Stimulated activated CD8-positive, alpha-beta memory T cell treated with anti-CD3 and anti-CD28 coated beads, Interleukin-7, amount 100 ng/mL, for 48 hours (primary cell): Measurements from ENCODE around the gene IFT81.
"Not testable (repeated sequence)": the region's sequence is repeated elsewhere in the genome, so short reads cannot be mapped to it uniquely, and the experiment has no call there.

ENCODE experiments used
- DNase-seq, 2 donors: peaks; one replicate each; pipeline ENCODE4 v3.0.0-alpha.2; 2020; ENCODE audit warnings: low read depth in 1 of 2; ENCODE audit errors: extremely low read depth in 1 of 2

IFT81 gene

DNA sequence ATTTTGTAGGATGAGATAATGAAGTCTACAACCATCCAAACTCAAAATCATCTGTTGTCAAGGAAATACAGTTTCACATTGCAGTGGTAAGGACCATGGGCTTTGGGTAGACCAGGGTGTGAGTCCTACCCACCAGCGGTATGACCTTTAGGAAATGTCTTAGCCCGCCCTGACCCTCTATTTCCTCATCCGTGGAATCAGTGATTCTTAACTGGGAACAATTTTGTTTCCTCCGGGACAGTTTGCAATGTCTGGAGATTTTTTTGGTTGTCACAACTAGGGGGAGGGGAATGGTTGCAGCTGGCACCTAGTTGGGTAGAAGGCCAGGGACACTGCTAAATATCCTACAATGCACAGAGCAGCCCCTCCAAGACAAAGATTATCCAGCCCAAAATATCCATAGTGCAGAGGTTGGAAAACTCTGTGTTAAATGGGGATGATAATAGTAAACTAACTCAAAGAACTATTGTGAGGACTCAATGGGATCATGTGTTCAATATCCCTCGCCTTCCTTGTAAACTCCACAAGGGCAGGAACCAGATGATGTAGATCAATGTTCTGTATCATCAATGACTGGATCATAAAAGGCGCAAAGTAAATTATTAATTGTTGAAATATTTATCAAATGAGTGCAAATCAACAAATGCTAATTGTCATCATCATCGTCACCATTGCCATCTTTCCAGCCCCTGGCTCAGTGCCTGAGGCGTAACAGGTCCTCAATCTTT is 15.7 kb upstream of the IFT81 start:
- DNase-seq, result no peak

DNA sequence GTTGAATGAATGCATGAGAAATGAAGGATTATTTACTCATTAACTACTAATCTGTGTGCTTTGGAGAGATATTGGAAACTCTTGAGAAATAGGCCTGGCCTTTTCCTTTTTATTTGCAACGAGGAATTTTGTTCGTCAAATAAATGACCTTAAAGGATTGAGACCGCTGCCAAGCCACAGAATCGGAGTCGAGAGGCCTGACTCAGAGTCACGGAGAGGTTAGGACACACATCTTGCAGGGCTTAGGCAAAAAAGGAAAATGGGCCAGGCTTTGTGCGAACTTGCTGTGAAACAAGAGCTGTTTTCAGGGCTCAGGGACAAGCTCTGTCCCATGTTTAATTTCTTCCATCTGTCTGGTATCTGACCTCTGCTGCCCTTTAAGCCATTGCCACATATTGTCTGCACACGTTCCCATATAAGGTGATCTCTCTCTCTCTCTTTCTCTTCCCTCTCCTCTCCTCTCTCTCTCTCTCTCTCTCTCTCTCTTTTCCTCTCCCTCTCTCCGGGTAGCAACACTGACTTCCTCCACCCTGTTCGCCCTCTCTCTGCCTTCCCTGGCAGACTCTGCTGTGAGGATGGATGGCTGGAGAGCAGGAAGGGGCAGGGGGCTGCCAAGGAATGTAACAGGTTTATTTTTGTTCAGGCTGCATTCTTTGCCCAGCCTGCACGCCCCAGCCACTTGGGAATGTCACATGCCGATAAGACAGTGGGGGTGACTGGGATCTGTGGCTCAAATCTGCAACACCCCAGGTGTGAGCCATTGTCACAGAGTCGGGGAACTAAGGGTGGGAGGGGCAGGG is 14.9 kb upstream of the IFT81 start:
- no peak for DNase-seq

DNA sequence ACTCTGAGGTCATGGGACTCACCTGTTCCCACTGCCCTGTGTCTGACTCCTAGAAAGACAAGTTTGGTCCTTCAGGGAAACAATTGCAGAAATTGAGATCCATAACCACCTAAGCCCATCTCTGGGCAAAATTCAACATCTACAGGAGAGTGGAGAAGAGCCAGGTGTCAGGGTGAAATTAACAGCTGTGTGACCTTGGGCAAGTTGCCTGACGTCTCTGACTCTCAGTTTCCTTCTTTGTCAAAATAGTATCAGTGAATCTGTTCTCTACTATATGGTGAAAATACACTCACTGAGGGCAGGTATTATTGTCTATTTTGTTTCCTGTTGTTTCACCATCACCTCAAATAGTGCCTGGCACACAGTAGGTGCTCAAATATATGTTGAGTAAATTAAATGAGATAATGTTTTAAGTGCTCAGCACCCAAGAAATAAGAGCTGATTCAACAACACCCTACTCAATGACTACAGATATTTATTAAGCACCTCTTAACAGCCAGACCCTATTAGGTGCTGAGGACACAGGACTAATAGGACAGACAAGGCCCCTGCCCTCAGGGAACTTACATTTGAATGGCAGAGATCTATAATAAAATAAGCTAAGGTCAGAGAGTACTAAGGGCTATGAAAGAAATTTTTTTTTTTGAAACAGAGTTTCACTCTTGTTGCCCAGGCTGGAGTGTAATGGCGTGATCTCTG is 14.2 kb upstream of the IFT81 start:
- DNase-seq, result no peak

DNA sequence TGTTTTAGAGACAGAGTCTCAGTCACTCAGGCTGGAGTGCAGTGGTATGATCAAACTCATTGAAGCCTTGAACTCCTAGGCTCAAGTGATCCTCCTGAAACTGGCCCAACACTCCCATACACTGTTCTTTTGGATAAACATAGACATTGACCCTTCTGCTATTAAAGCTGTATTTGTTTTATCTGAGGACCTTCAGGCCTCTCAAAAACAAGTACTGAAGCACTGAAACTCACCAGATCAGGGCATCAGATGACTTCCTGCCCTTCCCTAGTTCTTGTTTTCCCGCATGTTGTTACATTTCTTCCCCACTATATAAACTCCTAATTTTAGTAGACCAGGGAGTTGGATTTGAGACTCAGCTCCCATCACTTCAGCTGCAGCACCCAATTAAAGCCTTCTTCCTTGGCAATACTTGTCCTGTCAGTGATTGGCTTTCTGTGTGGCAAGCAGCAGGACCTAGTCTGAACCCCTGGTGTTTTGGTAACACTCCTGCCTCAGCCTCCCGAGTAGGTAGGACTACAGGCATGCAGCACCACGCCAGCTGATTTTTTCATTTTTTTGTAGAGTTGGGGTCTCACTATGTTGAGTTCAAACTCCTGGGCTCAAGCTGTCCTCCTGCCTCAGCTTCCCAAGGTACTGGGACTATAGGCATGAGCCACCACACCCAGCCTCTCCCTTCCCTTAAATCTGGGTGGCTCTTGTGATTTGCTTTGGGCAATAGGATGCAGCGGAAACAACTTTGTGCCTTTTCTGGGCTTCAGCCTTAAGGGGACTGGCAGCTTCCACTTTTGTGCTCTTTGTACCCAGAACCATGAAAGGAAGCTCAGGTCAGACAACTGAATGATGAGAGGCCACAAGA is 12.5 kb upstream of the IFT81 start:
- DNase-seq, result no peak

DNA sequence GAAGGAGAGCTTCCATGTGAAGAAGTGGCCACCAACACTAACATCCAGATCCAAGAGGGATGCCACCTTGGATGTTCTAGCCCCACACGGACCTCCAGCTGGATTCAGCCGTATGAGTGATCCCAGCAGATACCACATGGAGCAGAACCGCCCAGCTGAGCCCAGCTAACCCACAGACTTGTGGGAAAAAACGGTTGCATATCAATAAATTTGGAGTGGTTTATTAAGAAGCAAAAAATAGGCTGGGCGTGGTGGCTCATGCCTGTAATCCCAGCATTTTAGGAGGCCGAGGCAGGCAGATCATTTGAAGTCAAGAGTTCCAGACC is 11.9 kb upstream of the IFT81 start:
- DNase-seq, result no peak

DNA sequence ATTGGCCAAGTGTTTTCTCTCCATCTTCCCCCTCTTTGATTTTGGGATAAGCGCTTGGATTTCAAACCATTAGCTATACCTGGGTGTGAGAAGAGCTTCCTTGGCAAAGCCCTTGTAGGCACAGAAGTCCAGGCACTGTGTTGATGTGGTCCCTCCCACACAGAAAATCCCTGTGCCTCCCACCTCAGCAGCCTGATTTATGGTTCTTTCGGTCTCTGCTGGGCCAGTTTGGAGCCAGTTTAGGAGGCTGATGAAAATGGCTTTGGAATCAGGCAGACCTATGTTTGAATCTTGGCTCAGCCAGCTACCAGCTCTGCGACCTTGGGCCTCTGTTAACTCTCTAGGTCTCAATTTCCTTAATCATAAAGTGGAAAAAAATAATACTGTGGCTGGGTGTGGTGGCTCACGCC is 9.6 kb upstream of the IFT81 start:
- no peak for DNase-seq

DNA sequence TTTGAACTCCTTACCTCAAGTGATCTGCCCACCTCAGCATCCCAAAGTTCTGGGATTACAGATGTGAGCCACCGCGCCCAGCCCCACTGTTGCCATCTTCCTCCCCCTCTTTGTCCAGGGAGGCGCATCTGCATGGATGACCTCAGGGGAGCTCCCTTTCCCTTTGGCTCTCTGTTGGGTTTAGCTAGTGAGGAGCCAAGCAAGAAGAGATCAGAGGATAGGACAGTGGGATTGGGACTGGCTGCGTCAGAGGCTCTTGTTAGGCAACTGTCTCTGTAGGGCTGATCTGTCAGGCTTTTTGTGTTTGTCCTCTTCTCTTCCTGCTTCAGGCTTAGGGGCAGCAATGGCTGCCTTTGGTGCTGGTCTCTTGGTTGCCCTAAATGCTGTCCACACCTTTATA is 8.5 kb upstream of the IFT81 start:
- no peak for DNase-seq

DNA sequence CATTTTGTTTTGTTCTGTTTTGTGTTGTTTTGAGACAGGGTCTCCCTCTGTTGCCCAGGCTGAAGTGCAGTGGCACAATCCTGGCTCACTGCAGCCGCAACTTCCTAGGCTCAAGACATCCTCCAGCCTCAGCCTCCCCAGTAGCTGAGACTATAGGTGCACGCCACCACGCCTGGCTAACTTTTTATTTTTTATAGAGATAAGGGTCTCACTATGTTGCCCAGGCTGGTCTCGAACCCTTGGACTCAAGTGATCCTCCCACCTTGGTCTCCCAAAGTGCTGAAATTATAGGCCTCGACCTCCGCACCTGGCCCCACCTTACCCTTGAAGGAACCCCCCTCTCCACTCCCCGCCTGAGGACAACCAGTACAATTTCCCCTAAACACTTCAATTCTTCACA is 7.5 kb upstream of the IFT81 start:
- no peak for DNase-seq

DNA sequence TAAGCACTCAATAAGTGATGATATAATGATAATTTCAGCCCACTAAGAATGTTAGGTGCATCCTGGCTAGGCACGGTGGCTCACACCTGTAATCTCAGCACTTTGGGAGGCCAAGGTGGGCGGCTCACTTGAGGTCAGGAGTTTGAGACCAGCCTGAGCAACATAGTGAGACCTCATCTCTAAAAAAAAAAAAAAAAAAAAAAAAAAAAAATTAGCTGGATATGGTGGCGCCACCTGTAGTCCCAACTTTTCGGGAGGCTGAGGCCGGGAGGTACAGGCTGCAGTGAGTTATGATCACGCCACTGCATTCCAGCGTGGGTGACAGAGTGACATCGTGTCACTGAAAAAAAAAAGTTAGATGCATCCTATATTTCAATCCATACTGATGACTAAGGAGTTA is 6.9 kb upstream of the IFT81 start:
- not testable (repeated sequence) for DNase-seq

DNA sequence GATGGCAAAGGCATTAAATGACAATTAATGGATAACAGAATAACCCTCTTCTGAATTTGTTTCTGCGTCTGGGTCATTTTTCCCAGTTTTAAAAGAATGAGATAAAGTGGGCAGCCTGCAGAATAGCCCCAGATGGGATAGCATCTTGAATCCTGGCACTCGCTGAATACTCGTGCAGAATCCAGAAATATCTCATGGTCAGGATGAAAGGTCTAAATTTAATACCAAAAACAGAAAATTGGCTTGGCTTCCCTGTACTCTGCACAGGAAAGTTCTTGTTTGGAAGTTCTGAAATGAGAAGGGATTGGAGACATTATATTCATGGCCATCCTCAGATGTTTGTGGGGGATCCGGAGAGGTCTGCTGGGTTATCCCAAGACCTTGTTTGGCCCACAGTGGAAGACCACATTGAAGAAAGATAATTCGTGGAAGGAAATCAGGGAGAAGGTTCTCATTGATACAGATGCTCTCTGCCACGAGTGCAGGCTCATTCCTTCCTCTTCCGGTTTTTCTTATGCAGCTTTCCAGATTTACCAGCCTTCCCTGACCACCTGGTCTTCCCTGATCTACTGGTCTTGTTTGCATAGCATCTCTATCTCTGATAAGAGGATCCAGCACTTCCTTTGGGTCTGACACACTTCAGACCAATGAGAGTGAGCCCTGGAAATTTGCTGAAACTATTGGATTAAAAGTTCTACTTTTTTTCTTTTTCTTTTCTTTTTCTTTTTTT is 6.0 kb upstream of the IFT81 start:
- DNase-seq, result no peak

DNA sequence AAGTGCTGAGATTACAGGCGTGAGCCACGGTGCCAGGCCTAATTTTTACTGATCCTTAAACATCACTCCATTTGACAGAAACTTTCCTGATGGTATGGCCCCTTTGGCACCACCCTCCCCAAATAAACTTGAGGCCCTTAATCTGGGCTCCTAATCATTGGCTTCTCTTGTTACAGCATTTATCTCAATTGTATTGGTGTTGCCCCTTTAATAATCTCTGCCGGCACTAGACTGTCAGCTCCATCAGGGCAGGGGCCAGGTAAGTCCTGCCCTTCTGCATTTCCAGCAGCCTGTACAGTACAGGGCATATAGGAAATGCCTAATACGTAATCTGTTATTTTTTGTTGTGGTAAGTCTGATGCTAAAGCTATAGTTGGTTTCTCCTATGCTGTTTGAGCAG is 1.2 kb upstream of the IFT81 start:
- no peak for DNase-seq

DNA sequence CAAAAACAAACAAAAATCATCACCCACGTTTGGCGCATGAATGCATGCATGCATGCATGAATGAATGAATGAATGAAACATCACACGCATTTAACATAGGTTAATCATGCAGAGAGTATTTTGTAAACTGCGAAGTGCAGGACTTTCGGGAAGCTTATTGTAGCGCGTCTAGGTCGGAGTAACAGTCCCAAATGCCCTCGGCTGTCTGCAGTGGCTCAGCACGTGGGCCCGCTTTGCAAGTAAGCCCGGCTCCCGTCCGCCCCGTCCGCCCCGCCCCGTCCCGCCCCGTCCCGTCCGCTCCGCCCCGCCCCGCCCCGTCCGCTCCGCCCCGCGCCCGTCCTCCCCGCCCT is 263 bp upstream of the IFT81 start:
- no peak for DNase-seq

DNA sequence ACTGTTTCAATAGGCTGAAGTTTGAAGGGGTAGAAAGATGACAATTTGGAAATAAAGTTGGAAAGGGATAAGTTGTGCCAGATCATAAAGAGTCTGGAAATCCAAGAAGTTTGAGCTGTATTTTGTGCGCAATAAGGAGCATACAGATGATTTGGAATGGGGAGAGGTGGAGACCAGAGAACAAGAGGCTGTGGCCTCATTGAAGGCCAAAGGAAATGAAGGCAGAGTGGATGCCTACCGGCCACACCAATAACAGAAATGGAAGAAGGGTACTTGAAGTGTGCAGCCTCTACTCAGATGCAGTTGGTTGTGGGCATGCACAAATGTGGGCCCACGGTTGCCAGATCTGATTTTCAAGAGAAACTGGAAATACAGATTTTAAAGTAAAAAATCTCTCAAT is 2.4 kb downstream of the IFT81 start:
- no peak for DNase-seq

DNA sequence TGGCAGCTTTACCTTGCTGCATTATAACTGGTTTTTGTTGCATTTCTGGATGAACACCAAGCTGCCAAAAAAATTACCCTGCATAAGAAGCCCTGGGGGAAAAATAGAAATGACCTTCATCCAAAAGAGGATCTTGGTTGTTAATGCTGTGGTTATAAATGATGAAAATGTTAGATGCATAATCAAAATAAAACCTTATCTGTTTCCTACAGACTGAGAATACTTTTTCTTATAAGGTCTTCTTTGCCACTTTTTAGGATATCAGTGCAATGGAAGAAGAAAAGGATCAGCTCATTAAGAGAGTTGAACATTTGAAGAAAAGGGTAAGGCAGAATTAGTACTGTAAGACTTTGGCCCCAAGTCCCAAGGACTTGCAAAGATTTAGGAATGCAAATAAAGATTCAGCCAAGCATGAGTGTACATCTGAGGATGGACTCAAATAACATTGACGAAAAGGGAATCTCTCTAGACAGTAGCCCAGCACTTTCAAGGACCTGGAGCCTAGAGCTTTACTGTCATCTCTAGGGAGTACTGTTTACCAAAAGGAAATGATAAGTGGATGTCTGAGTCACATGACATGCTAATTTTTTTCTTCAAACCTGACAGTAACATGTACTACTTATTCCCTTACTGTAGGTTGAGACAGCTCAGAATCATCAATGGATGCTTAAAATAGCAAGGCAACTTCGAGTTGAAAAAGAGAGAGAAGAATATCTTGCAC is 10.7 kb downstream of the IFT81 start:
- no peak for DNase-seq

DNA sequence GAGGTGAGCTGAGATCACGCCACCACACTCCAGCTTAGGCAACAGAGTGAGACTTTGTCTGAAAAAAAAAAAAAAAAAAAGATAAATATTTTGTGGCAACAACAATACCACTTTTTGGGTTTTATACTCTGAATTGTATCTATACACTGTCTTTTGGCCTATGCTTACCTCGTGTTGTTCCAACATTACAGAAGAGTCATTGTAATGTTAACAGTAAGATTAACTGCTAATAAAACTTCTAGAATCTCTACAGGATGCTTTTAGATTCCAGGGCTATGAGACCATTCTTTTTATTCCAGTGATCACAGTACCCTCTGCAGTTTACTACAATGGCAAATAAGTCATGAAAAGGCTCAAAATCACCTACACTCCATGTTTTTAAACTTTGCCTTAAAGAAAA is 11.6 kb downstream of the IFT81 start:
- DNase-seq, result no peak

DNA sequence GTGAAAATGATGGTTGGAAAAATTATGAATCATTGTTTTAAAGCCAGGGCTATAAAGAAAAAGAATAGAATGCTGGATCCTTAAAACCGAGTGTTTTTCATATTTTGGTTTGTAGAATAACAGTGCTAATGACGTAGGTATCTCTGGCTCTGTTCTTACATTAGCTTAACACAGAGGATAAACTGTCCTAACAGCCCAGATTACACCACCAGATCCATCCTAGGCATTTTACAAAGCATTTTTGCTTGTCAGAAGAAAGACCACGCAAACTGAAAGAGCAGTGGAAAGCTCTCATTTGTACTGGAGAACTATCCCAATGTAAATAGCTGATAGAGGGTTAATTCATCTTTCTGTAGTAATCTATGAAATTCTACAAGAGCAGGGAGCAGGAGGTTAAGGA is 13.6 kb downstream of the IFT81 start:
- no peak for DNase-seq

DNA sequence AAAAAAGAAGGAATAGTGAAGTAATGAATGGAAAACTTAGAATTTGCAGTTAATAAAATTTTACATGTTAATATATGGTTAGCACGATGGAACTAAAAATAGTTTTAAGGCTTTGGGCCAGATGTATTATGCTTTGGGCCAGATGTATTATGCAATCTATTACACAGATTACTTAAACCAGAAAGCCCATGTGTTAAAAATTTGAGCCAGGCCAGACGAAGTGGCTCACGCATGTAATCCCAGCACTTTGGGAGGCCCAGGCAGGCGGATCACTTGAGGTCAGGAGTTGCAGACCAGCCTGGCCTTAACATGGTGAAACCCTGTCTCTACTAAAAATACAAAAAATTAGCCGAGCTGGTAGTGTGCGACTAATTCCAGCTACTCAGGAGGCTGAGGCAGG is 17.2 kb downstream of the IFT81 start:
- DNase-seq, result no peak

DNA sequence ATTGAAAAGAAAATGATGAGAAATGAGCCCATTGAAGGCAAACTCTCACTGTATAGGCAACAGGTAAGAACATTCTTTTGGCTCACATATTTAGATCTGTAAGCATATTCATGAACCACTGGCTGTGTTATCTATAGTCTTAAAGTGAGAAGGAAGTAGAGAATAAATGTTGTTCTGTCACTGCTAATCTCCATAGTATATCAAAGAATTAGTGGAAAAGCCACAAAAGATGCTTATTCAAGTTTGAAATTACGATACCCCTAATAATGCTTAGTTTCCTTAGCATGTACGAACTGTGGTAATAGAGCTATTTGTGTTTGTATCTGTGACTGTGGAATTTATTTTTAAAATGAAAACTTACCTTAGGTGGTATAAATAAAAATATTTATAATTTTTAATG is 22.8 kb downstream of the IFT81 start:
- no peak for DNase-seq

DNA sequence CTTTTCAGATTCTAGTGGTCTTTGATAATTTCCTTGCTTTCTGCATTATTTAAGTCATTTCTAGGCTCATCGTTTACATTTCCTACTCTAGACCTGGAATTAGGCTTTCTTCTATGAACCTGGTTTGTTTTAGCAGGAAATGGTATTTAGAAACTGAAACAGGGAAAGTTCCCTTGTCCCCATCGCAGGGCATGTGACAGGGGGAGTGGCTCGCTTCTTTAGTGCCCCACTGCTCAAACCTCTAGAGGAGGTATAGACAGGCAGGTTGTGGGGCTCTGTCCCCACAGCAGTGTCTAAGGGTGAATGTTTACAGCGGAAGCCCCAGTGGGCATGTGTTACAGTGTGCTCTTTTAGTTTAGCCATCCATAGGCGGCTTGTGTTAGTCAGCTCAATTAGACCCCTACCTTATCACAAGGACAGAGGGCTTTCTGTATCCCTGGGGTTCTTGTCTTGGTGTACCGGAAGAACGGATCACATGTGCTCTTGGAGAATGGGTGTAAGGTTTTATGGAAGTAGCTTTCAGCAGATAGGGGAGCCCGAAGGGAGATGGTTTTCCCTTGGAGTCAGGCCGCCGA is 25.0 kb downstream of the IFT81 start:
- no peak for DNase-seq

DNA sequence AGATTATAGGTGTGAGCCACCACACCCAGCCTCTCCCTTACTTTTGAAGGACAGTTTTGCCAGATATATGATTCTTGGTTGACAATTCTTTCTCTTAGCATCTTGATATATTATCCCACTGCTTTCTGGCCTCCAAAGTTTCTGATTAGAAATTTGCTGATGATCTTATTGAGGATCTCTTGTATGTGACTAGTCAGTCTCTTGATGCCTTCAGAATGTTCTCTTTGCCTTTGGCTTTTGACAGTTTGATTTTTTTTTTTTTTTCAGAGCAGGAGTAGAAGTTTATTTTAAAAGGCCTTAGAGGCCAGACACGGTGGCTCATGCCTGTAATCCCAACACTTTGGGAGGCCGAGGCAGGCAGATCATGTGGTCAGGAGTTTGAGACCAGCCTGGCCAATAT is 32.6 kb downstream of the IFT81 start:
- DNase-seq, result no peak
